Measurements from ENCODE around the gene ZNF827. TPM values are rescaled to one million over a fixed set of nuclear protein-coding genes. Genes with fewer than 3 reads are reported as not detected.

ZNF827 gene
- total RNA-seq, 1 experiment from 2014 or later: 29.4 TPM

DNA sequence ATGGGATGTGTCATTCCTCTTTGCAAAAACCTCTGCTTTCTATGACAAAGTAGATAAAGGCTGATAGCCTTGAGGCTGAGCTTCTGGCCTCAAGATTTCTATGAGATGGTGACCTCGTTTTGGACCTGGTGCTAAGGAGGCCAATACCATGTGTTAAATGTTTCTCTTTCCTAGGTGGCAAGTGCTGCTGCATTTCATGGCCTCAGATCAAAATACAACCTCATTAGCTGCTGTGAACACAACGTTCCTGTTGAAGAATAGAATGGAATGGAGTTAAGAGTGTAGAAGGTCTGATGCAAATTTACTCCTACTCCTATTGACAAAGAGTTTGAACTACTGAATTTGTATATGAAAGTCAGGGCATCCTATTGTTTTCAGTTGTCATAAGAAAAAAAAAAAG is 146.6 kb downstream of the ZNF827 start:
- TF ChIP-seq, protein P1, sequence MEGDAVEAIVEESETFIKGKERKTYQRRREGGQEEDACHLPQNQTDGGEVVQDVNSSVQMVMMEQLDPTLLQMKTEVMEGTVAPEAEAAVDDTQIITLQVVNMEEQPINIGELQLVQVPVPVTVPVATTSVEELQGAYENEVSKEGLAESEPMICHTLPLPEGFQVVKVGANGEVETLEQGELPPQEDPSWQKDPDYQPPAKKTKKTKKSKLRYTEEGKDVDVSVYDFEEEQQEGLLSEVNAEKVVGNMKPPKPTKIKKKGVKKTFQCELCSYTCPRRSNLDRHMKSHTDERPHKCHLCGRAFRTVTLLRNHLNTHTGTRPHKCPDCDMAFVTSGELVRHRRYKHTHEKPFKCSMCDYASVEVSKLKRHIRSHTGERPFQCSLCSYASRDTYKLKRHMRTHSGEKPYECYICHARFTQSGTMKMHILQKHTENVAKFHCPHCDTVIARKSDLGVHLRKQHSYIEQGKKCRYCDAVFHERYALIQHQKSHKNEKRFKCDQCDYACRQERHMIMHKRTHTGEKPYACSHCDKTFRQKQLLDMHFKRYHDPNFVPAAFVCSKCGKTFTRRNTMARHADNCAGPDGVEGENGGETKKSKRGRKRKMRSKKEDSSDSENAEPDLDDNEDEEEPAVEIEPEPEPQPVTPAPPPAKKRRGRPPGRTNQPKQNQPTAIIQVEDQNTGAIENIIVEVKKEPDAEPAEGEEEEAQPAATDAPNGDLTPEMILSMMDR (conservative IDR thresholded peaks at IDR 0.05): no peak

More for the DNA sequence above, 146.6 kb downstream of the ZNF827 start:
- no peak overlapping the region for H4K8ac ChIP-seq (replicated peaks; ENCODE audit: insufficient read length, low read depth, low read length)
- H3K79me2 ChIP-seq (ENCODE audit: insufficient read depth, low read length): no peaks in the 10 kb centered on the region
- H3K56ac ChIP-seq (ENCODE audit: insufficient read length, low read depth, low read length): no peak overlapping the region
- no peak overlapping the region for H3K27ac ChIP-seq (ENCODE audit: insufficient read length, low read depth, low read length)
- no CpG with 5 or more reads among the region's 2 CpGs for whole genome bisulfite sequencing (ENCODE audit: extremely low coverage, insufficient read length, low lambda C conversion rate)
- H3K23me2 ChIP-seq (ENCODE audit: insufficient read length, low read depth, low read length, poor library complexity, severe bottlenecking): no peaks in the 10 kb centered on the region
- H3K23ac ChIP-seq (ENCODE audit: insufficient read length, low read depth, low read length): no peak overlapping the region
- no peak overlapping the region for H3T11ph ChIP-seq (ENCODE audit: low read length)
- no peak overlapping the region for H2BK20ac ChIP-seq (ENCODE audit: low read depth, low read length, poor library complexity, severe bottlenecking)
- peaks cover 3% of the 10 kb centered on the region; the same call in 1 of the 2 replicates for H3K4me1 ChIP-seq (ENCODE audit: insufficient read depth, low read length)
- no peak overlapping the region for H3K4ac ChIP-seq (ENCODE audit: low read depth, low read length)
- no peaks in the 10 kb centered on the region for H3K9me3 ChIP-seq (ENCODE audit: control insufficient read depth, low read depth, low read length)
- H3K14ac ChIP-seq (ENCODE audit: insufficient read depth, low read length): no peak overlapping the region
- H3K9ac ChIP-seq (ENCODE audit: extremely low read depth, insufficient read length, low read length): no peak overlapping the region
- Mint-ChIP-seq H3K4me3 (no peak overlapping the region), H3K36me3 (ENCODE audit: insufficient read depth in 1 of 3, low read depth in 3 of 3) (peaks cover 9 to 12% (median 12%) of the 10 kb centered on the region in 3 experiments; a peak in 6 of 7 replicates), H3K27ac (no peak overlapping the region), H3K27me3 (ENCODE audit: low read depth) (no peaks in the 10 kb centered on the region), H3K4me1 (peaks cover 4 to 8% of the 10 kb centered on the region in 2 experiments), H3K9me3 (no peaks in the 10 kb centered on the region)
- H2AK5ac ChIP-seq (ENCODE audit: insufficient read length, low read length): no peak overlapping the region
- DNase-seq: no peak
- no peak overlapping the region for H3K4me2 ChIP-seq (ENCODE audit: insufficient read depth, insufficient read length, low read length)
- H3K27me3 ChIP-seq (ENCODE audit: insufficient read depth, low read length): no peaks in the 10 kb centered on the region
- no peak overlapping the region for H2BK12ac ChIP-seq (ENCODE audit: insufficient read length, low read depth, low read length)
- no peak overlapping the region for H2BK15ac ChIP-seq (ENCODE audit: low read depth, low read length)
- no peak overlapping the region for H2AFZ ChIP-seq (ENCODE audit: low read length)
- no peaks in the 10 kb centered on the region for H3K79me1 ChIP-seq (ENCODE audit: insufficient read depth, low read depth, low read length, poor library complexity, severe bottlenecking)
- H4K20me1 ChIP-seq (ENCODE audit: control insufficient read depth, insufficient read depth, insufficient read length): no peaks in the 10 kb centered on the region
- H4K5ac ChIP-seq (ENCODE audit: insufficient read length, low read depth, low read length): no peak overlapping the region
- no peak overlapping the region for H4K91ac ChIP-seq (ENCODE audit: insufficient read length, low read depth, low read length)
- no peak overlapping the region for H2BK120ac ChIP-seq (ENCODE audit: low read depth, low read length, poor library complexity, severe bottlenecking)
- no peak overlapping the region for H3K18ac ChIP-seq (ENCODE audit: insufficient read length, low read depth, low read length)
- H2BK5ac ChIP-seq (ENCODE audit: insufficient read length, low read length): no peak overlapping the region

All from H9 (cell line).